Kidney epithelial cell (primary cell): ENCODE results near the gene CCBE1. TPM values are rescaled to one million over a fixed set of nuclear protein-coding genes. Genes with fewer than 3 reads are reported as not detected.

Source experiments
- DNase-seq: peaks from one replicate; pipeline ENCODE4 v3.0.0-alpha.2; 2010; ENCODE audit warnings: low read depth
- H3K27me3 ChIP-seq: 2 replicates; pipeline ENCODE4 v1.6.0; 2011; ENCODE audit warnings: low read length; ENCODE audit not compliant: control insufficient read depth, insufficient read depth
- H3K36me3 ChIP-seq: 2 replicates; pipeline ENCODE4 v1.5.1; 2011; ENCODE audit warnings: low read length; ENCODE audit not compliant: control insufficient read depth, insufficient read depth
- H3K4me3 ChIP-seq: 2 replicates; pipeline ENCODE4 v1.5.1; 2011; ENCODE audit warnings: low read depth, mild to moderate bottlenecking, control low read depth, low read length
- total RNA-seq: library from RNA; depleted of rRNA; stranded (reverse); fragments of >200 nt; gene quantifications from 2 replicates; pipeline ENCODE4 v1.2.3, GENCODE V29; 2015
- TF ChIP-seq, protein P1 (sequence below): IDR thresholded peaks from 2 replicates; pipeline ENCODE4 v1.5.1; 2011; ENCODE audit warnings: mild to moderate bottlenecking, moderate library complexity, low read length, control low read depth, inconsistent platforms; ENCODE audit not compliant: insufficient read depth, poor library complexity, severe bottlenecking

CCBE1 gene
- total RNA-seq, 1 donor from 2014 or later: 1.2 TPM

DNA sequence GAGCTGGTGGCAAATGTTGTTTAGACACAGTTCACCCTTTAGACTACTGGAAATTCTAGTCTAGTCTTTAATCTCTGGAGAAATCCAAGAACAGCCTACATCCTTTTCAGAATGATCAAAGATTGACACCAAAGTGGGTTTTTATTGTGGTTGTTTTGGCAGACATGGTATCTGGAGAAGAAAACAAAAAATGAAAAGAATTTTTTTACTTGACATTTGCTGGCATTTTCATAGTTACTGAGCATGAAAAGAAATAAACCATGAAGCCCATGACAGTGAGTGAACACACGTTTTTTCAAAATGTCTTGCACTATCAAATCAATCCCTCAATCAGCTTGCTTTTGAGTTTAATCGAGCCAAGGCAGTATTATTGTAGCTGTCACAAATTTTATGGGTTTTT lies 125.3 kb downstream of the CCBE1 start:
- TF ChIP-seq, protein P1, sequence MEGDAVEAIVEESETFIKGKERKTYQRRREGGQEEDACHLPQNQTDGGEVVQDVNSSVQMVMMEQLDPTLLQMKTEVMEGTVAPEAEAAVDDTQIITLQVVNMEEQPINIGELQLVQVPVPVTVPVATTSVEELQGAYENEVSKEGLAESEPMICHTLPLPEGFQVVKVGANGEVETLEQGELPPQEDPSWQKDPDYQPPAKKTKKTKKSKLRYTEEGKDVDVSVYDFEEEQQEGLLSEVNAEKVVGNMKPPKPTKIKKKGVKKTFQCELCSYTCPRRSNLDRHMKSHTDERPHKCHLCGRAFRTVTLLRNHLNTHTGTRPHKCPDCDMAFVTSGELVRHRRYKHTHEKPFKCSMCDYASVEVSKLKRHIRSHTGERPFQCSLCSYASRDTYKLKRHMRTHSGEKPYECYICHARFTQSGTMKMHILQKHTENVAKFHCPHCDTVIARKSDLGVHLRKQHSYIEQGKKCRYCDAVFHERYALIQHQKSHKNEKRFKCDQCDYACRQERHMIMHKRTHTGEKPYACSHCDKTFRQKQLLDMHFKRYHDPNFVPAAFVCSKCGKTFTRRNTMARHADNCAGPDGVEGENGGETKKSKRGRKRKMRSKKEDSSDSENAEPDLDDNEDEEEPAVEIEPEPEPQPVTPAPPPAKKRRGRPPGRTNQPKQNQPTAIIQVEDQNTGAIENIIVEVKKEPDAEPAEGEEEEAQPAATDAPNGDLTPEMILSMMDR: no peak
- no peaks in the 10 kb centered on the region for H3K27me3 ChIP-seq
- no peak for DNase-seq
- H3K4me3 ChIP-seq: no peak overlapping the region
- no peaks in the 10 kb centered on the region for H3K36me3 ChIP-seq

DNA sequence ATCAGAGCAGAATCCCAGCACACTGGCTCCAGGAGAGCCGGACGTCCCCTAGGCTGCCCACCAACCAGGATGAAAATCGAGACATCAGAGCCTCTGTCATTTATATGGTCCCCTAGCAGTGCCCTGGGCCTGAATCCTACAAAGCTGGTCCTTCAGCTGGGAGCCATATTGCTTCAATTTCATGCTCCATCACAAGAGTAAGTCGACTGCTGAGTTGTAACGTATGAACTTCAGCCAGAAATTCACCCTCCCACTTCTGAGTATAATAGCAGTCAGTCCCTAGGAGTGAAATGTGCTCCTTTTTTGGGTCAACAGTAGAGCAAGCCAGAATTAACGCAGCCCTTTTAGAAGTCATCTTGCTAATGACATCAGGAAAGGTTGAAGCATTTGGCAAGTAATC lies 126.4 kb downstream of the CCBE1 start:
- TF ChIP-seq, protein P1: no peak
- H3K36me3 ChIP-seq: no peaks in the 10 kb centered on the region

GRCh38 chr18:59570101-59570775 lies 127.0 kb downstream of the CCBE1 start:
- Histone ChIP-seq H3K36me3 (no peaks in the 10 kb centered on the region), H3K27me3 (no peaks in the 10 kb centered on the region), H3K4me3 (no peak overlapping the region)
- DNase-seq: no peak
- TF ChIP-seq, protein P1: no peak

More for the DNA sequence above, 126.4 kb downstream of the CCBE1 start:
- Histone ChIP-seq H3K4me3 (no peak overlapping the region), H3K27me3 (no peaks in the 10 kb centered on the region)
- no peak for DNase-seq

DNA sequence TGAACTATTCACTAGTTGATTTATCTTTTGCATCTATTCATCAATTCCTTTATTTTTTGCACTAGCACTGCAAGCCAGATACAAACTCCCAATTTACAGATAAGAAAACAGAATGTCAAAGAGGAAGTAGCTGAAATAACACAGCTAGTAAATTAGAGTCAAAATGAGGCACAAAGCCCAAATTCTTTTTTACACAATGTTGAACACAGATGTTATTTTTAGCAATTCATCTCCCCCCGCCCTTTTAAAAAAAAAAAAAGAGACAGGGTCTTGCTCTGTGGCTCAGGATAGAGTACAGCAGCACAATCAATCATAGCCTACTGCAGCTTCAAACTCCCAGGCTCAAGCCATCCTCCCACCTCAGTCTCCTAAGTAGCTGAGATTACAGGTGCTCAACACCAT lies 127.8 kb downstream of the CCBE1 start:
- TF ChIP-seq, protein P1: no peak
- Histone ChIP-seq H3K36me3 (no peaks in the 10 kb centered on the region), H3K27me3 (no peaks in the 10 kb centered on the region), H3K4me3 (no peak overlapping the region)
- DNase-seq: no peak

- Histone ChIP-seq H3K36me3 (no peaks in the 10 kb centered on the region), H3K27me3 (no peaks in the 10 kb centered on the region), H3K4me3 (no peak overlapping the region)
- no peak for DNase-seq
- TF ChIP-seq, protein P1: no peak
These were observed 129.8 kb downstream of the CCBE1 start for GRCh38 chr18:59567431-59567830.

GRCh38 chr18:59566533-59566971 lies 130.7 kb downstream of the CCBE1 start:
- TF ChIP-seq, protein P1: no peak
- no peaks in the 10 kb centered on the region for H3K27me3 ChIP-seq
- no peaks in the 10 kb centered on the region for H3K36me3 ChIP-seq
- DNase-seq: no peak
- H3K4me3 ChIP-seq: no peak overlapping the region
